GM20431 (cell line): ENCODE data around the gene MED13L.

ENCODE experiments used
- in situ Hi-C: fragments of 300-500 bp; cut with MseI, MboI; formaldehyde crosslinking; loops from one replicate; pipeline ENCODE4 v1.15.0; 2020; ENCODE audit warnings: low sequenced_read_pairs; ENCODE audit not compliant: unreplicated experiment

Gene MED13L

DNA sequence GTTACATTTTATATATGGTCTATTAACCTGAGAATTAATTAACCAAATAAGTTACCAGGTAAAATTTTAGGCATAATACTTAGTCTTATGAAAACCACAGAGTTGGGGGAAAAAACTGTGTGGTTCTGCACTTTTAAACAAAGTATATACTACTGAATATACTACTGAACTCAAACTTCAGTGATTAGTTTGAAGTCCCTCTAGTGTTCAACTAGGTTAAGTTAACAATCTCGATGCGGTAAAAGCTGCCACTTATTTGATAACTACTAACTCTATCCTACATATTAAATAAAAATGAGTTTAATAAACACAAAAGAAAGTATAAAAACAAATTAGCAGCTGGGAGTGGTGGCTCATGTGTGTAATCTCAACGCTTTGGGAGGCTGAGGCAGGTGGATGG is 56.7 kb downstream of the MED13L start:
- in situ Hi-C loops = no loop called here

- in situ Hi-C loops = no loop called here
Observed at GRCh38 chr12:116217045-116217735, 60.3 kb downstream of the MED13L start.

- in situ Hi-C loops = no loop called here
Observed at GRCh38 chr12:116216022-116216756, 61.3 kb downstream of the MED13L start.

- in situ Hi-C loops = no loop called here
Observed at GRCh38 chr12:116215023-116215422, 62.5 kb downstream of the MED13L start.

DNA sequence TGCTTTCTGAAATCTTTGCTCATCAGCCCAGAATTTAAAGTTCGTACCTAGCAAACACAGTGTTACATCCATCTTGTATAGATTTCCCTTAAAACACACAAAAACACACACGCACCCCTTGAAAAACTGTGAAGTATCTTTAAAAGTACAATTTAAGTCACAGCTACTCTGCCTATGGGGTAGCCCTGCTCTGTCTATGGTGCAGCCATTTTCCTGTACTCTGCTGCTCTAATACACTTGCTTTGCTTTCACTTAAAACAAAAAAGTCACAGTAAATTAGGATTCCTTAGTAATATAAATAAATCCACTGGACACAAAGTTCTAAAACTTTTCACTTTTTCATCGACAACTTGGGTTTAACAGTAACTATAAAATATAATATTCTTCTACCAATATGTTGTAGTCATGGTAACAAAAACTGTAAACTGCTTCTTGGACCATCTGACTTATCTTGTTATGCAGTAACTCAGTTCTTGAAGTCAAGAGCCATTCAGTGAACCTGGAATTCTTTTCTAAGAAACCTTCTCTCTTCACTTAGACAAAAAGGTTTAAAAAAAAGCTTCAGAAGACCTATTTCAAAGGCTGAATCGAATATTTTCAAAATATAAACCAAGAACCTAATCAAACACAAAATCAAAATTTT is 63.5 kb downstream of the MED13L start:
- in situ Hi-C loops = no loop called here

DNA sequence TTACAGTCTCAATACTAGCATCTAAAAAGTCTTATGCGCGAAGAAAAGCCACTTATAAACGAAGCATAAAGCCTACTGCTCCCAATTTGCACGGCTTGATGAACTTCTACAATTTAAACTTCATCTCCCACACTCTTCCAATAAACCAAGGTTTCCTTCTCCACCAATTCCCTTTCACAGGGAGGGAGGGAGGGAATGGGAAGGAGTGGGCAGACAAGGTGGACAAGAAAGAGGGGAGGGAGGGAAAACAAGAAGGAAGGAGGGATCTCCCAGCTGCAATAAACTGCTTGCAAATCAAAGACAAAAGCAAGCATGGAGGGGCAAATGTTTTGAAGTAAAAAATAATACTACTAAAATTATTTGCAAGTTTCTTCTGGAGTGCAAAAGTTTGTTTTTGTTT is 64.5 kb downstream of the MED13L start:
- in situ Hi-C loops = no loop called here

- in situ Hi-C loops = no loop called here
Observed at GRCh38 chr12:116210762-116211161, 66.7 kb downstream of the MED13L start.

DNA sequence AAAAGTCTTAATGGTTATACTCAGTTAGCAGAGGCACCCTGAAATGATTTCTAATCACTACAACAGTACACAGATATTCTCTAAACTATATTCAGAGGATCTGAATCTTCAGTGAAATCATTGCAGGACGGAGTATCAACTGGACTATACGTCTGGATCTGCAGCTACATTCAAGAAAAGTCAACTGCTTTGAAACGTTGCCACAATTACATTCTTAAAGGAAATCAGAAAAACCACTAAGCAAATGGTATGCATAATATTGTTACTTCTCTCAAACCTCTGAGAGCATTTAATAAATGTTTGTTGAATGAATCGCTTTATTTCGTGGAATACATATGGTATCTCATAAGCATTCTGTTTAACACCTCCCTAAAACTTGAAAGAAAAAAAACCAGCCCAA is 67.4 kb downstream of the MED13L start:
- in situ Hi-C loops = no loop called here

GRCh38 chr12:116209503-116209902 is 68.0 kb downstream of the MED13L start:
- in situ Hi-C loops = no loop called here

GRCh38 chr12:116207274-116207673 is 70.2 kb downstream of the MED13L start:
- in situ Hi-C loops = no loop called here

DNA sequence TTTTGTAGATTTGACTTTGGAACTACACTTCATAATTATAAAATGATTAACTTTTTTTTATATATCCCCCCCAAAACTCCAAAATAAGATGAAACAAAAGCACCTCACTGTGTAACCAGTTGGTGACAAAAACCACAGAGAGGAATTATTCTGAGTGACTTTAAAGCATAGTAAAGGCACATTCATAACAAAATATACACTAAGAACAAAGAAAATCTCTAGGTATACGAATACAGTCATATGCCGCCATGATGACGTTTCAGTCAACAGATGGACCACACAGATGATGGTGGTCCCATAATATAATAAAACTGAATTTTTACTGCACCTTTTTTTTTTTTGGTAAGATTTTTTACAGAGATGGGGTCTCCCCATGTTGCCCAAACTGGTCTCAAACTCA is 70.7 kb downstream of the MED13L start:
- in situ Hi-C loops = no loop called here

DNA sequence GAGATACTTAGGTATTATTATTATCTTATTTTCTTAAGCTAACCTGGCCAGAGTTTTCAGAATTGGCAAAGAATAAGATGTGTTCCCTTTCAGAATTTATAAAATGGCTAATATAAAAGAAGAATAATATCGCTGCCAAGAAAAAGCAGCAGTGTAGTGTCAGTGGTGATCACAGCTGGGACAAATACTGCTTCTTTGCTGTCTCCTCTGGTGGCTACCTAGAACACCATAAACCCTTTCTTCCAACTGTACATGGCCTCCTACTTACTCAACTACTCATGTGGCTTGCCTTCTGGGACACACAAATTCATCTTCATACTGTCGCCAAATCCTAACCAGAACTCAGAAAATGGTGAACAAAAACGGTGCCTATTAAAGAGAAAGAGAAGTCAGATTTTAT is 72.7 kb downstream of the MED13L start:
- in situ Hi-C loops = no loop called here

DNA sequence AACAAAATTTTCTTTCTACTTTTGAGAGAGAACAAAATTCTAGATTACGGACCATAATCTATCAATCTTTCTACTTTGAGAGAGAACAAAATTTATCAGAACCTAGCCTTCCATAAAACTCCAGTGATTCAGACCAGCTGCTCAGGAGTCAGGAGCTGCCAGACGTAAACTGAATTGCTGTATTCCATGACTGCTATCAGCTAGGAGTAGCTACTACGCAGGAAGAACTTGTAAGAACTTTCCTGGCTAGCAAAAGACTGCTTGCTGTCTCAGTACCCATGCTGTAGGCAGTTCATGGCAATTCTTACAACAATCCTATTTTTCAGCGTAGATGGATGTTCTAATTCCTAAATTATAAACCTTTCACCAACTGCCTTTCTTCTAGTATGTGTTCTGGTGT is 73.3 kb downstream of the MED13L start:
- in situ Hi-C loops = no loop called here

- in situ Hi-C loops = no loop called here
Observed at GRCh38 chr12:116202940-116203339, 74.6 kb downstream of the MED13L start.

GRCh38 chr12:116202433-116202832 is 75.1 kb downstream of the MED13L start:
- in situ Hi-C loops = no loop called here

- in situ Hi-C loops = no loop called here
Observed at GRCh38 chr12:116201908-116202307, 75.6 kb downstream of the MED13L start.

- in situ Hi-C loops = no loop called here
Observed at GRCh38 chr12:116201359-116201758, 76.1 kb downstream of the MED13L start.

DNA sequence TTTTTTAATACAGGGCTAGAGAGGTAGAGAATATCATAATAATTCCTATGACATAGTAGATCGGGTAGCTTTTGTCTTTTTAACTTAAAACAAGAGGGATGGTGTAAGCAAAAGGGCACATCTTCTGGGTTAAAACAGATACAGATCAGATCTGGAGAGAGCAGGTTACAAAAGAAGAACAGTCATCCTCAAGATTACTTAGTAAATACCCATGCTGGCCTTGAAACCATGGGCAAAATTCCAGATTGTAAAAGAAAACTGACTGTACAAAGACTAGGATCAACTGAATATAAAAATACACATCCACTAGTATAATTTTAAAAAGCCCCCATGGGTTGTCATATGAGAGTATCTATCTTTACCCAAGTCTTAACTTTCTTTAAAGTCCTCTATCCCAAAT is 76.7 kb downstream of the MED13L start:
- in situ Hi-C loops = no loop called here

DNA sequence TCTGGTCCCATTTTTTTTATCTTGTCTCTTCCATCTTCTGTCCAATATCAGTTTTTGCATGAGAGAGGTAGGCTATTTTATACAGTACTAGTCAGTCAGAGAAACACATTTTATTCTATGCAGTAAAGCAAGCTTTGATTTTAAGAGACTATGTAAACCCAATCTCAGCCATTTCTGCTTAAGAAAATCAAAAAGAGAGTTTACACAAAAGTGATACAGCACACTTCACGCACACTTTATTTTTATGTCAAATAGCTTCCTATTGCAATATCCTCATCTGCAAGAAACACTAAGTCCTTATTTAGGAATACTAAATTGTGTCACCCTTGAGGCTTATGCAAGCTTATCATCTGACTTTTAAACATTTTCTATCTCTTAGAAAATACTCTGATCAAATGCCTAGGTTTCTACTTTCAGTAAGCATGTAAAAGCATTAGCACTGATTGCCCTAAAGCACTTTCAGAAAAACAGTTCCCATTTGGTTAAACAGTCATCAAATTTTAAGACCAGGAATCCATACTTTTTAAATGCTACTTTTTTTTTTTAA is 78.3 kb downstream of the MED13L start:
- in situ Hi-C loops = no loop called here

DNA sequence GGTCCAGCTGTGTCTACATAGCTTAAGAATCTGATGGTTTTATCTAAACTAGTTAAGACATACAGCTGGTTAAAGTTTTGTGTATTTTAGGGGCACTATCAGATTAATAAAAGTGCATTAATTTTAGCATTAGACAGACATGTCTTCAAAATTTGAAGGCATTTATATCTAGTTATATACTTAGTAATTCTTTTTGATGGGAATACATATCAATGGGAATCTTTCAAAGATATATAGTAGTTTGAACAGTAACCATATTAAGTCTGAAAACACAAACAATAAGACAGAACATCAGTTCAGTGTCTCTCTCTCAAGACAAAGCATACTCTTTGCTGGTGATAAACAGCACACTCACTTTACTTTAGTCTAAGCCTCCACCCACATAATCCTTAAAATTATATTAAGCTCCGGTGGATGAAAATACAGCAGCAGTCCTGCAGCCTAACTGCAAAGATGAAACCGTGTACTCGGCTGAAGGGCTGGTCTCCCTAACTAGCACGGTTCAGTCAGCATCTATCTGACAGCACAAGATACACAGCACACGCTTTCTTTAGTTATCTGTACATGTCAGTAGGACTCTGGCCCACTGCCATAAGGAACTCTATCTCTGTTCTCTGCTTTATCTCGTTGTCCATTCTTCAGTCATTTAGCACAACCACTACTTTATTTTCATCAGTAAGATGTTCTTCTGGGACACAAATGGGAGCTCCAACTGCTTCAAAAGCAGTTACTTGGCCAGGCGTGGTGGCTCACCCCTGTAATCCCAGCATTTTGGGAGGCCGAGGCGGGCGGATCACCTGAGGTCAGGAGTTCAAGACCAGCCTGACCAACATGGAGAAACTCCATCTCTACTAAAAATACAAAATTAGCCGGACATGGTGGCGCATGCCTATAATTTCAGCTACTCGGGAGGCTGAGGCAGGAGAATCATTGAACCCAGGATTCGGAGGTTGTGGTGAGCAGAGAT is 80.5 kb downstream of the MED13L start:
- in situ Hi-C loops = no loop called here
